Measurements from ENCODE around the gene EAPP. TPM values are rescaled to one million over a fixed set of nuclear protein-coding genes. Genes with fewer than 3 reads are reported as not detected.
"Not testable (repeated sequence)": the region's sequence is repeated elsewhere in the genome, so short reads cannot be mapped to it uniquely, and the experiment has no call there.

Gene EAPP
- total and polyA plus RNA-seq, 5 experiments from 2014 or later = 74.9 to 115 (median 101) TPM

- POLR2A ChIA-PET = interaction anchor here (0.8 to 1.2 kb wide), 2 partner anchors 9 to 848 kb away, joined by 3 read pairs; no protein-coding TSS in a partner anchor
- Mint-ChIP-seq H3K27me3 (no peaks in the 10 kb centered on the region), H3K9me3 (peaks cover 0 to 48% (median 10%) of the 10 kb centered on the region in 9 donors), H3K36me3 (peaks cover 0 to 18% (median 2%) of the 10 kb centered on the region in 3 donors), H3K4me3 (peak overlapping the region; percentile 38 to 82 (median 67)), H3K27ac (peak overlapping the region; percentile 65 to 95 (median 84)), H3K4me1 (peaks cover 6 to 21% (median 15%) of the 10 kb centered on the region in 4 donors)
- no peak for ATAC-seq
- peak in 3 of 10 donors; percentile 15 to 35 (median 32) for DNase-seq
These were observed 15.2 kb upstream of the EAPP start for GRCh38 chr14:34554540-34555250.

- not testable (repeated sequence) for ATAC-seq, H3K4me3 Mint-ChIP-seq, H3K27me3 Mint-ChIP-seq
- peak in 2 of 10 donors; percentile 6 to 9 for DNase-seq
- Mint-ChIP-seq H3K36me3 (peaks cover 0 to 18% (median 2%) of the 10 kb centered on the region in 3 donors), H3K4me1 (peaks cover 4 to 21% (median 12%) of the 10 kb centered on the region in 4 donors), H3K27ac (peak overlapping the region in 4 of 10 donors; percentile 28 to 73 (median 47)), H3K9me3 (peaks cover 0 to 45% (median 8%) of the 10 kb centered on the region in 9 donors)
- POLR2A ChIA-PET = interaction anchor here (0.7 to 1.2 kb wide), 3 partner anchors 11 to 383 kb away, joined by 3 to 4 read pairs (median 3); no protein-coding TSS in a partner anchor
These were observed 9.9 kb upstream of the EAPP start for GRCh38 chr14:34549276-34549966.

GRCh38 chr14:34548472-34548981 lies 9.0 kb upstream of the EAPP start:
- Mint-ChIP-seq H3K4me3 (peak overlapping the region in 2 of 10 donors; percentile 18 to 20), H3K4me1 (peaks cover 0 to 14% (median 7%) of the 10 kb centered on the region in 4 donors), H3K27me3 (no peaks in the 10 kb centered on the region), H3K36me3 (peaks cover 0 to 12% (median 2%) of the 10 kb centered on the region in 3 donors), H3K9me3 (peaks cover 0 to 38% (median 3%) of the 10 kb centered on the region in 9 donors), H3K27ac (peak overlapping the region in 6 of 10 donors; percentile 11 to 82 (median 55))
- ATAC-seq = no peak
- DNase-seq = peak in 4 of 10 donors; percentile 17 to 36 (median 26)
- POLR2A ChIA-PET = interaction anchor here (0.7 to 1.2 kb wide), 5 partner anchors 10 to 758 kb away, joined by 3 to 4 read pairs (median 3); no protein-coding TSS in a partner anchor

GRCh38 chr14:34547136-34547520 lies 7.6 kb upstream of the EAPP start:
- ATAC-seq = peak in 1 of 2 donors; percentile 44
- H3K27me3 Mint-ChIP-seq, DNase-seq, POLR2A ChIA-PET, H3K4me3 Mint-ChIP-seq: not testable (repeated sequence)
- H3K4me1 Mint-ChIP-seq = peaks cover 0 to 14% (median 7%) of the 10 kb centered on the region in 4 donors
- peaks cover 0 to 27% (median 3%) of the 10 kb centered on the region in 9 donors for H3K9me3 Mint-ChIP-seq
- H3K36me3 Mint-ChIP-seq = peaks cover 0 to 12% (median 2%) of the 10 kb centered on the region in 3 donors
- peak overlapping the region in 1 of 10 donors; percentile 82 for H3K27ac Mint-ChIP-seq

GRCh38 chr14:34546272-34547135 lies 7.0 kb upstream of the EAPP start:
- H3K27me3 Mint-ChIP-seq, DNase-seq, H3K27ac Mint-ChIP-seq, POLR2A ChIA-PET, H3K4me3 Mint-ChIP-seq, H3K36me3 Mint-ChIP-seq: not testable (repeated sequence)
- peaks cover 0 to 11% (median 5%) of the 10 kb centered on the region in 4 donors for H3K4me1 Mint-ChIP-seq
- ATAC-seq = peak; percentile 75 to 80
- peaks cover 0 to 20% (median 1%) of the 10 kb centered on the region in 9 donors for H3K9me3 Mint-ChIP-seq

GRCh38 chr14:34540181-34541059 lies 919 bp upstream of the EAPP start:
- peak overlapping the region; percentile 93 to 100 (median 98) for H3K4me3 Mint-ChIP-seq
- H3K36me3 Mint-ChIP-seq = peaks cover 0 to 16% (median 0%) of the 10 kb centered on the region in 3 donors
- POLR2A ChIA-PET = interaction anchor here (0.6 to 1.1 kb wide), 3 partner anchors 10 to 1286 kb away, joined by 3 to 4 read pairs (median 3); no protein-coding TSS in a partner anchor
- not testable (repeated sequence) for H3K9me3 Mint-ChIP-seq, DNase-seq, H3K27me3 Mint-ChIP-seq, ATAC-seq
- peaks cover 5 to 36% (median 24%) of the 10 kb centered on the region in 4 donors for H3K4me1 Mint-ChIP-seq
- H3K27ac Mint-ChIP-seq = peak overlapping the region; percentile 95 to 100 (median 99)

GRCh38 chr14:34538871-34539406 lies 562 bp downstream of the EAPP start:
- Mint-ChIP-seq H3K36me3 (peaks cover 0 to 29% (median 0%) of the 10 kb centered on the region in 3 donors), H3K4me1 (peaks cover 5 to 38% (median 27%) of the 10 kb centered on the region in 4 donors), H3K4me3 (peak overlapping the region; percentile 93 to 100 (median 98)), H3K27me3 (no peaks in the 10 kb centered on the region), H3K9me3 (no peaks in the 10 kb centered on the region), H3K27ac (peak overlapping the region; percentile 95 to 100 (median 99))
- POLR2A ChIA-PET = interaction anchor here (0.7 kb wide), 1 partner anchor 10 kb away, joined by 3 read pairs; no protein-coding TSS in a partner anchor
- ATAC-seq (peak; percentile 33 to 41), DNase-seq (no peak)

- Mint-ChIP-seq H3K4me3 (peak overlapping the region; percentile 93 to 100 (median 98)), H3K27ac (peak overlapping the region; percentile 67 to 100 (median 98)), H3K4me1 (peaks cover 10 to 42% (median 33%) of the 10 kb centered on the region in 4 donors), H3K36me3 (peaks cover 0 to 37% (median 5%) of the 10 kb centered on the region in 3 donors)
- H3K27me3 Mint-ChIP-seq, ATAC-seq, H3K9me3 Mint-ChIP-seq, DNase-seq: not testable (repeated sequence)
- POLR2A ChIA-PET = interaction anchor here (0.5 kb wide), 1 partner anchor 24 kb away, joined by 3 read pairs; no protein-coding TSS in a partner anchor
These were observed 1.4 kb downstream of the EAPP start for GRCh38 chr14:34538096-34538495.

- no peak for ATAC-seq
- Mint-ChIP-seq H3K36me3 (peaks cover 0 to 41% (median 5%) of the 10 kb centered on the region in 3 donors), H3K4me3 (peak overlapping the region in 8 of 10 donors; percentile 19 to 97 (median 54)), H3K9me3 (no peaks in the 10 kb centered on the region), H3K27me3 (no peaks in the 10 kb centered on the region), H3K27ac (peak overlapping the region in 7 of 10 donors; percentile 9 to 99 (median 56)), H3K4me1 (peaks cover 10 to 42% (median 33%) of the 10 kb centered on the region in 4 donors)
- no peak for DNase-seq
- POLR2A ChIA-PET = no interaction called here
These were observed 1.9 kb downstream of the EAPP start for GRCh38 chr14:34537677-34538009.

- Mint-ChIP-seq H3K27ac (peak overlapping the region in 7 of 10 donors; percentile 9 to 98 (median 56)), H3K27me3 (no peaks in the 10 kb centered on the region), H3K36me3 (peaks cover 0 to 46% (median 5%) of the 10 kb centered on the region in 3 donors), H3K9me3 (no peaks in the 10 kb centered on the region), H3K4me1 (peaks cover 10 to 42% (median 33%) of the 10 kb centered on the region in 4 donors), H3K4me3 (peak overlapping the region in 8 of 10 donors; percentile 6 to 97 (median 49))
- ATAC-seq (no peak), DNase-seq (no peak)
- POLR2A ChIA-PET = no interaction called here
These were observed 2.4 kb downstream of the EAPP start for GRCh38 chr14:34536951-34537676.

Data from naive thymus-derived CD8-positive, alpha-beta T cell (primary cell).